ENCODE results near the gene ADAM10.

DNA sequence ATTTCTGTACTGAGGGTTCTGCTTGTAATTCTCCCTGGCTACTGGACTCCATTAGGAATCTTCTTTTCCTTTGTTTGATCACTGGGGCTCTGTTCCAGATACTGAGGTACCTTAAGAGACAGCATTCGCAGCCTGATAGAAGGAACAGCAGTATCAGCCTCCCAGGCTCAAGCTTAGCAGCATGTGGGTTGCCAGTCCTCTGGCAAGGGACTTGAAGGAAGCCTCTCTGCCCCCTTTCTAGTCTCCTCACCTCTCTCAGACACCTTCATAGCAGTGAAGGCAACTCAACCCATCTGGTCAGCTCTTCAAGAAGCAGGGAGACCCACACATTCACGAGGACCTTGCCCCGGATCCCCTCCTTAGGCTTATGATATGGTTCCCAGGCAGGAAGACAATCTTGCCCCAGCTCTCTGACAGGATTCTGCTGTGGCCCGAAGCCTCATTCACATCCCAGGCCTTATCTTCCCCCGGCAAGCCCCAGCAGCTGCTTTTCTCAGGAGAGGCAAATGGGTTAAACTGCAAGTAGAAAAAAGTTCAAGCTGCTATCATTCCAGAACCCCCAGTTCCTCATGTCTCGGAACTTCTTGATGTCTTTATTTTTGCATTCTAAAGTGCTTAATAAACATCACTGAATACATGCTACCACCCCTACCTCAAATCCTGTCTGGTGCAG lies 164.6 kb downstream of the ADAM10 start:
- no peak for TF ChIP-seq EZH2 (IDR thresholded peaks at IDR 0.05; ENCODE audit: low read depth)
- TF ChIP-seq, protein P1, sequence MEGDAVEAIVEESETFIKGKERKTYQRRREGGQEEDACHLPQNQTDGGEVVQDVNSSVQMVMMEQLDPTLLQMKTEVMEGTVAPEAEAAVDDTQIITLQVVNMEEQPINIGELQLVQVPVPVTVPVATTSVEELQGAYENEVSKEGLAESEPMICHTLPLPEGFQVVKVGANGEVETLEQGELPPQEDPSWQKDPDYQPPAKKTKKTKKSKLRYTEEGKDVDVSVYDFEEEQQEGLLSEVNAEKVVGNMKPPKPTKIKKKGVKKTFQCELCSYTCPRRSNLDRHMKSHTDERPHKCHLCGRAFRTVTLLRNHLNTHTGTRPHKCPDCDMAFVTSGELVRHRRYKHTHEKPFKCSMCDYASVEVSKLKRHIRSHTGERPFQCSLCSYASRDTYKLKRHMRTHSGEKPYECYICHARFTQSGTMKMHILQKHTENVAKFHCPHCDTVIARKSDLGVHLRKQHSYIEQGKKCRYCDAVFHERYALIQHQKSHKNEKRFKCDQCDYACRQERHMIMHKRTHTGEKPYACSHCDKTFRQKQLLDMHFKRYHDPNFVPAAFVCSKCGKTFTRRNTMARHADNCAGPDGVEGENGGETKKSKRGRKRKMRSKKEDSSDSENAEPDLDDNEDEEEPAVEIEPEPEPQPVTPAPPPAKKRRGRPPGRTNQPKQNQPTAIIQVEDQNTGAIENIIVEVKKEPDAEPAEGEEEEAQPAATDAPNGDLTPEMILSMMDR (conservative IDR thresholded peaks at IDR 0.05): no peak

Data from PC-9 (cell line).